Endothelial cell of umbilical vein (primary cell): ENCODE results near the gene CACNA1C. TPM values are rescaled to one million over a fixed set of nuclear protein-coding genes. Genes with fewer than 3 reads are reported as not detected.

Source experiments
- BruUV-seq: library from RNA; stranded (reverse); fragments of 400-500 nt; replicated peaks from 2 replicates; lab custom pipeline; 2021; lab: Mats Ljungman, UMichigan
- CTCF ChIA-PET: fragments of 300-600, 350-600 bp; sonication (Branson Sonifier 250); formaldehyde crosslinking; loops from one replicate; lab custom pipeline; 2021; ENCODE audit warnings: antibody characterized with exemption, inconsistent platforms; lab: Charles Lee
- POLR2A ChIA-PET: fragments of 300-600, 350-600 bp; sonication (Branson Sonifier 250); formaldehyde crosslinking; loops from one replicate; lab custom pipeline; 2021; ENCODE audit warnings: antibody characterized with exemption, inconsistent platforms; lab: Charles Lee
- DNase-seq: peaks from one replicate; pipeline ENCODE4 v3.0.0-alpha.2; 2011; ENCODE audit warnings: low read depth, low spot score
- FAIRE-seq: peaks from 2 replicates; lab custom pipeline; 2011; peaks lifted over from hg19 to GRCh38; lab: Jason Lieb, UNC
- H2AFZ ChIP-seq: 2 replicates; pipeline ENCODE4 v1.6.0; 2012; ENCODE audit warnings: low read depth, low read length, control low read depth, inconsistent platforms
- H3K27ac ChIP-seq: 2 replicates; pipeline ENCODE4 v1.5.1; 2011; ENCODE audit warnings: low read depth, mild to moderate bottlenecking, control low read depth, low read length, moderate library complexity; ENCODE audit not compliant: insufficient read depth
- H3K27me3 ChIP-seq, 2 experiments: 2 replicates each; pipeline versions ENCODE4 v1.6.0 to v1.6.1; 2011; ENCODE audit warnings: low read length in 2 of 2, mixed read lengths in 1 of 2; ENCODE audit not compliant: control insufficient read depth in 2 of 2, insufficient read depth in 2 of 2
- H3K36me3 ChIP-seq, 2 experiments: 2 replicates in 1 of 2; 3 replicates in 1 of 2; pipeline ENCODE4 v1.5.1; 2011; ENCODE audit warnings: low read length in 2 of 2, mild to moderate bottlenecking in 1 of 2, moderate library complexity in 1 of 2; ENCODE audit not compliant: control insufficient read depth in 2 of 2, insufficient read depth in 2 of 2; ENCODE audit errors: extremely low read depth in 1 of 2
- H3K4me1 ChIP-seq: 3 replicates; pipeline ENCODE4 v1.5.1; 2011; ENCODE audit warnings: mild to moderate bottlenecking, low read length; ENCODE audit not compliant: control insufficient read depth, insufficient read depth; ENCODE audit errors: extremely low read depth
- H3K4me2 ChIP-seq: 2 replicates; pipeline ENCODE4 v1.6.1; 2011; ENCODE audit warnings: low read length, control low read depth, mixed read lengths; ENCODE audit not compliant: insufficient read depth
- H3K4me3 ChIP-seq, 3 experiments: fragments of 200-600 bp in 1 of 3; sonication (generic), shearing (Covaris generic) in 1 of 3; replicated peaks in 1 of 3; 2 replicates each; pipeline ENCODE4 v1.5.1; 2011 to 2016; ENCODE audit warnings: control low read depth in 3 of 3, low read length in 3 of 3, mild to moderate bottlenecking in 2 of 3, inconsistent platforms in 1 of 3, low read depth in 1 of 3, moderate library complexity in 1 of 3; ENCODE audit not compliant: insufficient read depth in 1 of 3
- H3K79me2 ChIP-seq: 2 replicates; pipeline ENCODE4 v1.6.0; 2012; ENCODE audit warnings: low read length, inconsistent platforms; ENCODE audit not compliant: control insufficient read depth, insufficient read depth
- H3K9ac ChIP-seq: replicated peaks from 2 replicates; pipeline ENCODE3; 2011; ENCODE audit warnings: low read length, control low read depth; ENCODE audit not compliant: insufficient read depth; ENCODE audit errors: extremely low read depth
- H3K9me1 ChIP-seq: replicated peaks from 3 replicates; pipeline ENCODE4 v1.6.0; 2011; ENCODE audit warnings: mild to moderate bottlenecking, low read length; ENCODE audit not compliant: control insufficient read depth, insufficient read depth; ENCODE audit errors: extremely low read depth
- H3K9me3 ChIP-seq: replicated peaks from 2 replicates; pipeline ENCODE4 v1.5.1; 2012; ENCODE audit warnings: low read length, inconsistent platforms; ENCODE audit not compliant: control insufficient read depth, insufficient read depth
- H4K20me1 ChIP-seq: replicated peaks from 2 replicates; pipeline ENCODE3; 2011; ENCODE audit warnings: mild to moderate bottlenecking, low read length; ENCODE audit not compliant: control insufficient read depth, insufficient read depth; ENCODE audit errors: extremely low read depth
- EZH2 ChIP-seq: IDR thresholded peaks from 2 replicates; pipeline ENCODE4 v1.6.1; 2012; ENCODE audit warnings: borderline replicate concordance, low read depth, mild to moderate bottlenecking, moderate library complexity, low read length, inconsistent platforms; ENCODE audit not compliant: severe bottlenecking
- FOS ChIP-seq: IDR thresholded peaks from 2 replicates; pipeline ENCODE4 v1.6.1; 2011; ENCODE audit warnings: mild to moderate bottlenecking, low read length, moderate library complexity, borderline replicate concordance; ENCODE audit not compliant: insufficient read depth
- GATA2 ChIP-seq: IDR thresholded peaks from 2 replicates; pipeline ENCODE4 v1.7.0; 2011; ENCODE audit warnings: low read depth, mild to moderate bottlenecking, moderate library complexity, mixed read lengths, low read length; ENCODE audit not compliant: insufficient read length, insufficient read depth
- JUN ChIP-seq: IDR thresholded peaks from 2 replicates; pipeline ENCODE4 v1.6.1; 2011; ENCODE audit warnings: borderline replicate concordance, low read depth; ENCODE audit not compliant: insufficient read length, insufficient read depth
- MYC ChIP-seq: IDR thresholded peaks from one replicate; pipeline ENCODE4 v1.6.1; 2011; ENCODE audit warnings: mild to moderate bottlenecking, low read depth, low read length
- POLR2A ChIP-seq: IDR thresholded peaks from 2 replicates; pipeline ENCODE4 v1.6.1; 2012; ENCODE audit warnings: low read depth, mild to moderate bottlenecking, control low read depth, low read length
- POLR2AphosphoS5 ChIP-seq: IDR thresholded peaks from 2 replicates; pipeline ENCODE4 v1.6.1; 2012; ENCODE audit warnings: low read depth, mild to moderate bottlenecking, control low read depth, low read length, moderate library complexity; ENCODE audit not compliant: insufficient read depth
- dilution Hi-C: fragments of 300-500 bp; cut with MboI; formaldehyde crosslinking; loops from one replicate; pipeline ENCODE4 v1.15.0; 2019; ENCODE audit warnings: low sequenced_read_pairs; ENCODE audit not compliant: extremely low pct_ligation_motif_present
- intact Hi-C: fragments of 100-400 bp; cut with micrococcal nuclease; formaldehyde crosslinking; loops from one replicate; pipeline ENCODE4 v1.10.0; 2022
- polyA plus RNA-seq, 4 experiments: library from polyadenylated mRNA; depleted of rRNA in 3 of 4; stranded (reverse) in 3 of 4; unstranded in 1 of 4; fragments of >200 nt; gene quantifications; 2 replicates each; pipeline versions ENCODE4 v1.2.1 to v1.2.3, GENCODE V29; 2011 to 2012; ENCODE audit warnings: missing spikeins in 1 of 4
- total RNA-seq: library from RNA; stranded (reverse); gene quantifications from 2 replicates; pipeline ENCODE4 v1.2.3, GENCODE V29; 2021
- TF ChIP-seq, protein P1 (sequence below), 2 donors: IDR thresholded peaks; 1 replicate in 1 of 2; 2 replicates in 1 of 2; pipeline ENCODE4 v1.5.1; 2011; ENCODE audit warnings: low read length in 2 of 2, mild to moderate bottlenecking in 2 of 2, moderate library complexity in 2 of 2, control low read depth in 1 of 2, inconsistent platforms in 1 of 2, low read depth in 1 of 2; ENCODE audit not compliant: insufficient read depth in 1 of 2; ENCODE audit errors: extremely low read depth in 1 of 2
- TF ChIP-seq, protein P2 (sequence below): IDR thresholded peaks from 2 replicates; pipeline ENCODE4 v1.6.1; 2011; ENCODE audit not compliant: insufficient read depth, insufficient read length

Gene CACNA1C
- total and polyA plus RNA-seq, 2 donors (not counting 3 experiments of a cell fraction or from before 2014, with no cell fraction given): not detected

DNA sequence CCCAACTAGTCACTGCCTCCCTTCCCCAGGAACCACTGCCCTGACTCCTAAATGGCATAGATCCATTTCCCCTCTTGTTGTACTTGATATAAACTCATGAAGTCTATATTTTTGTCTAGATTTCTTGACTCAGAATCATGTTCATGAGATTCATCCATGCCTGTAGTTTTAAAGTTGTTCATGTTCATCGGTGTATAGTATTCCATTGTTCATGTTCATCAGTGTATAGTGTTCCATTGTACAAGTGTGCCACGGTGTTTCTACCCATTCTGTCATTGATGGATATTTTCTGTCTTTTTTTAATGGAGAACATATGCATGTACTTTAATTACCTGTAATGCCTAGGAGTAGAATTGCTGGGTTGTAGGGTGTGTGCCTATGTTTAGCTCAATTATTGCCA, 261.7 kb downstream of the CACNA1C start:
- no peak overlapping the region for H3K4me2 ChIP-seq
- ChIA-PET CTCF (no interaction called here), POLR2A (no interaction called here)
- TF ChIP-seq JUN: no peak
- no peaks in the 10 kb centered on the region for H3K9me1 ChIP-seq
- no peaks in the 10 kb centered on the region for H3K9me3 ChIP-seq
- DNase-seq (no peak), FAIRE-seq (no peak)
- H3K4me1 ChIP-seq: no peaks in the 10 kb centered on the region
- no peaks in the 10 kb centered on the region for H3K27me3 ChIP-seq
- intact Hi-C loops (no loop called here), dilution Hi-C loops (no loop called here)
- no peak overlapping the region for H3K4me3 ChIP-seq
- H3K27ac ChIP-seq: no peak overlapping the region
- H3K9ac ChIP-seq: no peak overlapping the region
- no TSS peak for BruUV-seq
- no peaks in the 10 kb centered on the region for H4K20me1 ChIP-seq
- H2AFZ ChIP-seq: no peak overlapping the region
- no peaks in the 10 kb centered on the region for H3K36me3 ChIP-seq
- no peaks in the 10 kb centered on the region for H3K79me2 ChIP-seq

DNA sequence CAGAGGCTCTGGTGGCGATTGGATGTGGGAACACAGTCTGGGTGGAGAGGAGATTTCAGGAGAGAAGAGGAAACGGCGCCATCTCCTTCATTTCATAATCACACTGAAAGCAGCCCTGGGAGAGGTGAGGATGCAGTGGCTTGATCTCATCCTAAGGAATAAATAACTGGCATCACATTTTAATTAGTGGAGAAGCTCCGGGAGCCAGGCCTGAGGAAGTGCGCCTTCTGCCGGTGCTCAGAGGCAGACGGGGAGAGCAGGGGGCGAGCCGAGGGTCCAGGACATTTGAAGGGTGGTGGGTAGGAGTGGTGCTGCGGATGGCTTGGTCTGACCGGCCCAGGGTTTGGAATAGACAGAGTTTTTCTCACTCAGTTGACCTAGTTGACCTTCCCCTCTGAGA, 265.0 kb downstream of the CACNA1C start:
- H3K27ac ChIP-seq: no peak overlapping the region
- ChIA-PET POLR2A (no interaction called here), CTCF (no interaction called here)
- no peaks in the 10 kb centered on the region for H3K27me3 ChIP-seq
- no peak overlapping the region for H3K4me2 ChIP-seq
- intact Hi-C loops (no loop called here), dilution Hi-C loops (no loop called here)
- H3K4me1 ChIP-seq: no peaks in the 10 kb centered on the region
- TF ChIP-seq, protein P1, sequence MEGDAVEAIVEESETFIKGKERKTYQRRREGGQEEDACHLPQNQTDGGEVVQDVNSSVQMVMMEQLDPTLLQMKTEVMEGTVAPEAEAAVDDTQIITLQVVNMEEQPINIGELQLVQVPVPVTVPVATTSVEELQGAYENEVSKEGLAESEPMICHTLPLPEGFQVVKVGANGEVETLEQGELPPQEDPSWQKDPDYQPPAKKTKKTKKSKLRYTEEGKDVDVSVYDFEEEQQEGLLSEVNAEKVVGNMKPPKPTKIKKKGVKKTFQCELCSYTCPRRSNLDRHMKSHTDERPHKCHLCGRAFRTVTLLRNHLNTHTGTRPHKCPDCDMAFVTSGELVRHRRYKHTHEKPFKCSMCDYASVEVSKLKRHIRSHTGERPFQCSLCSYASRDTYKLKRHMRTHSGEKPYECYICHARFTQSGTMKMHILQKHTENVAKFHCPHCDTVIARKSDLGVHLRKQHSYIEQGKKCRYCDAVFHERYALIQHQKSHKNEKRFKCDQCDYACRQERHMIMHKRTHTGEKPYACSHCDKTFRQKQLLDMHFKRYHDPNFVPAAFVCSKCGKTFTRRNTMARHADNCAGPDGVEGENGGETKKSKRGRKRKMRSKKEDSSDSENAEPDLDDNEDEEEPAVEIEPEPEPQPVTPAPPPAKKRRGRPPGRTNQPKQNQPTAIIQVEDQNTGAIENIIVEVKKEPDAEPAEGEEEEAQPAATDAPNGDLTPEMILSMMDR (IDR thresholded peaks at IDR 0.05; ENCODE audit: extremely low read depth in 1 of 2, insufficient read depth in 1 of 2, low read depth in 1 of 2, low read length in 2 of 2): no peak
- TF ChIP-seq GATA2 (no peak), POLR2A (no peak), JUN (no peak), MYC (no peak), EZH2 (no peak), FOS (no peak), POLR2AphosphoS5 (no peak)
- TF ChIP-seq, protein P2, sequence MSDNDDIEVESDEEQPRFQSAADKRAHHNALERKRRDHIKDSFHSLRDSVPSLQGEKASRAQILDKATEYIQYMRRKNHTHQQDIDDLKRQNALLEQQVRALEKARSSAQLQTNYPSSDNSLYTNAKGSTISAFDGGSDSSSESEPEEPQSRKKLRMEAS: no peak
- FAIRE-seq (no peak), DNase-seq (no peak)
- H2AFZ ChIP-seq: no peak overlapping the region
- no peaks in the 10 kb centered on the region for H3K36me3 ChIP-seq
- no TSS peak for BruUV-seq
- H3K9ac ChIP-seq: no peak overlapping the region
- H4K20me1 ChIP-seq: no peaks in the 10 kb centered on the region
- H3K4me3 ChIP-seq: no peak overlapping the region
- H3K9me3 ChIP-seq: no peaks in the 10 kb centered on the region
- H3K79me2 ChIP-seq: no peaks in the 10 kb centered on the region
- no peaks in the 10 kb centered on the region for H3K9me1 ChIP-seq
